ES-I3 (cell line): ENCODE measurements around the gene MATR3.
"Not testable (repeated sequence)": the region's sequence is repeated elsewhere in the genome, so short reads cannot be mapped to it uniquely, and the experiment has no call there.

Source experiments
- H3K36me3 ChIP-seq: 2 replicates; pipeline ENCODE4 v1.6.1; 2013; ENCODE audit warnings: mild to moderate bottlenecking, low read length, control low read depth, moderate library complexity; ENCODE audit not compliant: insufficient read depth
- H3K4me1 ChIP-seq: 2 replicates; pipeline ENCODE4 v1.6.1; 2013; ENCODE audit warnings: mild to moderate bottlenecking, control low read depth, low read length; ENCODE audit not compliant: insufficient read depth
- H3K9ac ChIP-seq: 2 replicates; pipeline ENCODE4 v1.6.1; 2013; ENCODE audit warnings: low read depth, mild to moderate bottlenecking, low read length, moderate library complexity
- H3K9me3 ChIP-seq: 2 replicates; pipeline ENCODE4 v1.6.1; 2013; ENCODE audit warnings: mild to moderate bottlenecking, low read length, moderate library complexity; ENCODE audit not compliant: control insufficient read depth, insufficient read depth

MATR3 gene

DNA sequence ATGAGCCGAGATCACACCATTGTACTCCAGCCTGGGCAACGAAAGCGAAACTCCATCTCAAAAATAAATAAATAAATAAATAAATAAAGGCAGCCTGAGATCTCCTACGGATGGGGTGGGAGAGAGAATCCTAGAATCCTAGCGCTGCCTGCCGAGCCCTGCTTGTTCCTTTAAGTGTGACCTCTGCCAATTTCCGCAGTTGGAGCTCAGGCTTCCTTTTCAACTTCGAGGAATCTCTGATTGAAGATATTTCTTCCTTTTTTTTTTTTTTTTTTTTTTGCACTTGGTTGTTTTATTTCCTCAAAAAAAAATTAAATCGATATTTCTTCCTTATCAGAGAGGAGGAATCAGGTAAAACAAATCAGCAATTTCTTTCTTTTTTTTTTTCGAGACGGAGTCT is 27.3 kb upstream of the MATR3 start:
- Histone ChIP-seq H3K9me3 (no peaks in the 10 kb centered on the region), H3K9ac (no peak overlapping the region), H3K36me3 (no peaks in the 10 kb centered on the region), H3K4me1 (peaks cover 12% of the 10 kb centered on the region; the same call in 1 of the 2 replicates)

DNA sequence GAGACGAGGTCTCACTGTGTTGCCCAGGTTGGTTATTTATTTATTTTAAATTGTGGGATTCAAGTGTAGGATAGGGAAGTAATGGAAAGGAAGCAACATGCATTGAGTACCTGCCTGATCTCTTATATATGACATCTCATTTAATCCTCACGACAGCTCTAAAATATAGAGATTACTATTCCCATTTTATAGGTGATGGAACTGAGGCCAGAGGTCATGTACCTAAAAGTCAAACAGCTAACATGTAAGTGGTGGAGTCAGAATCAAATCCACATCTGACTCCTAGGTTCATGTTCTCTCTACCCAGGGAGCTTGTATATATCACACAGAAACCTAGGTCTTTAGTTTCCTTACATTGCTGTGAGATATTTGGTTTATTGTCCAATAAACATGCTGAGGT is 26.1 kb upstream of the MATR3 start:
- H3K36me3 ChIP-seq, result no peaks in the 10 kb centered on the region
- H3K4me1 ChIP-seq, result peaks cover 8% of the 10 kb centered on the region; the same call in 1 of the 2 replicates
- H3K9ac ChIP-seq, result no peak overlapping the region
- no peaks in the 10 kb centered on the region for H3K9me3 ChIP-seq

DNA sequence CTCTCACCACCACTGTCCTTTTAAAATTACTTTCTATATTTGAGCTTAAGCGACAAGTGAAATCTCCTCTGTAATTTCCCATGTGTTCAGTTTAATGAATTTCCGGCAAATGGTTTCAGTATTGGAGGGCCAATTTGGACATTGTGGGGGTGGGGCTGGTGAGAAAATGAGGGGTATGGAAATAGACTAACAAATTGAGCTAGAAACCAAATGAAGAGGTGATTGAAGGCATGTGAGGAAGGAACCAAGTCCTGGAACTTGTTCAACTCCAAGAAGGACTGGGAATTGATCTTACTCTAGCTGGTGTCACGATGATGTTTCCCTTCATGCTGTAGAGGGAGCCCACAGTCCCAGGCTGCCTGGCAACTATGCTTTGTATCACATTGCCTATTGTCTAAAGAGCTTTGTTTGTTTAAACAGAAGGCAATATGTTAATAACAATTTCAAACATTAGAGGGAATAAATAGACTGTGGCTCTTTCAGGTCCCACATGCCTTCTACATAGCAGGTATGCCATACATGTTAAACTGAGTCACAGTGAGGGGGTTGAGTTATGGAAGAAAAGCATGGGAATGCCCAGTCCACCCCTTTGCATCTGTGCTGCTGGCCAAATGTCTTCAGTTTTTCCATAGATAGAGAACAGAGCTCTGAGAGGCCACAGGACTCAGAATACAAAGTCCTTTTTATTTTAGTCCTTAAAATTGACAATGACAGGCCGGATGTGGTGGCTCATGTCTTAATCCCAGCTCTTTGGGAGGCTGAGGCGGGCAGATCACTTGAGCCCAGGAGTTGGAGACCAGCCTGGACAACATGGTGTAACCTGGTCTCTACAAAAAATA is 25.0 kb upstream of the MATR3 start:
- peaks cover 16% of the 10 kb centered on the region for H3K4me1 ChIP-seq
- H3K9ac ChIP-seq, result no peak overlapping the region
- no peaks in the 10 kb centered on the region for H3K36me3 ChIP-seq
- H3K9me3 ChIP-seq, result no peaks in the 10 kb centered on the region

DNA sequence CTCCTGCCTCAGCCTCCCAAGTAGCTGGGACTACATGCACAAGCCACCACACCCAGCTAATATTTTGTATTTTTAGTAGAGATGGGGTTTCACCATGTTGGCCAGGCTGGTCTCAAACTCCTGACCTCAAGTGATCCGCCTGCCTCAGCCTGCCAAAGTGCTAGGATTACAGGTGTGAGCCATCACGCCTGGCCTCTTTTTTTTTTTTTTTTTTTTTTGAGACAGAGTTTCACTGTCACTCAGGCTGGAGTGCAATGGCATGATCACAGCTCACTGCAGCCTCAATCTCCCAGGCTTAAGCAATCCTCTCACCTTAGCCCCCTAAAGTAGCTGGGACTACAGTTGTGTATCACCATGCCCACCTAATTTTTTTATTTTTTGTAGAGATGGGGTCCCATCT is 22.8 kb upstream of the MATR3 start:
- peaks cover 22% of the 10 kb centered on the region for H3K4me1 ChIP-seq
- H3K9ac ChIP-seq, result not testable (repeated sequence)

DNA sequence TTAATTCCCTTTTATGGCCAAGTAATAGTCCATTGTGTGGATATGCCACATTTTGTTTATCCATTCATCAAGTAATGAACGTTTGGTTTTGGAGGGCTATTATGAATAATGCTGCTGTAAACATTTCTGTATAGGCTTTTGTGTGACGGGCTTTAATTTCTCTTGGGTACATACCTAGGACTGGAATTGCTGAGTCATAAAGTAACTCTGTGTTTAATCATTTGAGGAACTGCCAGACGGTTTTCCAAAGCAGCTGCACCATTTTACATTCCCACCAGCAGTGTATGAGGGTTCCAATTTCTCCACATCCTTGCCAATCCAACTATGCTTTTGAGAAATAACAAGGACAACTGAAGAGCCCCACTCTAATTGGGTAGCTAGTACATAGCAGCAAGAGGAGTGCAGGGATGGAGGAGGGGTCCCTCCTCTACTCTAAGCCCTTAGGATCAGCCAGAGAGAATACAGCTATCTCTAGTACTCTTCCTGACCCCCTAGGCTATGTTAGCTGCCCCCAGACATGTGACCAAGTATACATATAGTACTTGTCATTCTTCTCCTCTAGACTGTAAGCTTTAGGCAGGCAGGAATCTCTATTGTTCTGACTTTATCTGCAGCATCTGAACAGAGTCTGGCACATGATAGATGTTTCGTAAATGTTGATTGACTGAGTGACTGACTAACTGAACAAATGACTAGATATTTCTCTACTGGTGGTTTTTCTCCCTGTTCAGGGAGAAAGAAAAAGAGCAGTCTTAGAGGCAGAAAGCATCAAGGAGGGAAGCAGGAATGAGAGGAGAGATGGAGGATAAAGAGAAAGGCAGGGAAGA is 22.1 kb upstream of the MATR3 start:
- Histone ChIP-seq H3K9ac (no peak overlapping the region), H3K4me1 (peaks cover 29% of the 10 kb centered on the region), H3K36me3 (peaks cover 12% of the 10 kb centered on the region), H3K9me3 (no peaks in the 10 kb centered on the region)

More for the DNA sequence above, 22.8 kb upstream of the MATR3 start:
- H3K36me3 ChIP-seq, H3K9me3 ChIP-seq: not testable (repeated sequence)

DNA sequence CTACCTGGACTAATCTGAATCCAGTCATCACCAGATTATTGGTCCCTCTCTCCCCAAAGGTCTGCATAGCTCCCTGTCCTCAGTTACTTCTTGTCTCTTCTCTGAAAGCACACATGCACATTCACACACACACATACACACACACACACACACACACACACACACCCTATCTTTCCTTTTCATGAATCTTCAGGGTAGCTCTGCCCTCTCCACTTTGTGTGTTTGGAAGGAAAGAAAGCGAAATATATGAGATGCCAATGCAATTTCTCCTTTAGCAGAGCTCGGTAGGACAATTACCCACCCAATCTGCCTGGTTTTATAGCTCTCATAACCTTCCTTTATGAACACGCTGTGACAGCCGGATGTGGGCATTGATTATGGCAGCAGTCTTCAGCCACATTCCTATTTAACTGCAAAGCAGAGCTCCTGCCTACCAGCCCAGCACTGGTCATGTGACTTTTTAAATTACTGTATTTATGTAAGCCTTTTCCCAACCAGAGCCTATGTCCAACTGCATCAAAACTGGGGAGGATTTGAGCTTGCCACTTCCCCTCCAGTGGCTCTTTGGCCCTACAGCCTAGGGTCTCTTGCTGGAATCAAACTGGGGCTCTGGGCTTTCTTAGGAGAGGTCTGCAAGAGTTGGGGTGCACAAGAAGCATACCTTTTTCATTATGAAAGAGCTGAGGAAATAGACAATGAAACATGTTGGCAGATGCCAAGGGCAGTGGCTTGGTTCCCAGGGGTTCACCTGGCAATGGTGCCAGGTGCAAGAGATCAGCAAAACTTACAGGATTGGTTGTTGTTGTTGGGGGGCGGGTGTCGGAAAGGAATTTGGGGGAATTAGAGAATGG is 20.8 kb upstream of the MATR3 start:
- peaks cover 37% of the 10 kb centered on the region for H3K4me1 ChIP-seq
- peak overlapping the region; percentile 99; the same call in 1 of the 2 replicates for H3K9ac ChIP-seq
- H3K9me3 ChIP-seq, result no peaks in the 10 kb centered on the region
- H3K36me3 ChIP-seq, result peaks cover 15% of the 10 kb centered on the region

DNA sequence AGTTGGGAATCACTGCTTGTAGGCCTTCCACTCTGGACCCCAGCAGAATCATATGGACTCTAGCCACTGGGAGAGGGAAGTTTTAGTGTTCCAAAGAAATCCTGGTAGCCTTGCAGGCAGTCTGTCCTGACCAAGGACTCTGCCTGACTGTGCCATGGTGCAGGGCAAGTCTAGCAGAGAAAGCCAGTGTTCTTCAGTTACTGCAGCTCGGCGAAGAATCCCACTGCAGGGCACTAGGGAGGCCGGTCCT is 20.3 kb upstream of the MATR3 start:
- Histone ChIP-seq H3K36me3 (peaks cover 17% of the 10 kb centered on the region), H3K9ac (peak overlapping the region; percentile 99), H3K4me1 (peaks cover 36% of the 10 kb centered on the region), H3K9me3 (no peaks in the 10 kb centered on the region)

DNA sequence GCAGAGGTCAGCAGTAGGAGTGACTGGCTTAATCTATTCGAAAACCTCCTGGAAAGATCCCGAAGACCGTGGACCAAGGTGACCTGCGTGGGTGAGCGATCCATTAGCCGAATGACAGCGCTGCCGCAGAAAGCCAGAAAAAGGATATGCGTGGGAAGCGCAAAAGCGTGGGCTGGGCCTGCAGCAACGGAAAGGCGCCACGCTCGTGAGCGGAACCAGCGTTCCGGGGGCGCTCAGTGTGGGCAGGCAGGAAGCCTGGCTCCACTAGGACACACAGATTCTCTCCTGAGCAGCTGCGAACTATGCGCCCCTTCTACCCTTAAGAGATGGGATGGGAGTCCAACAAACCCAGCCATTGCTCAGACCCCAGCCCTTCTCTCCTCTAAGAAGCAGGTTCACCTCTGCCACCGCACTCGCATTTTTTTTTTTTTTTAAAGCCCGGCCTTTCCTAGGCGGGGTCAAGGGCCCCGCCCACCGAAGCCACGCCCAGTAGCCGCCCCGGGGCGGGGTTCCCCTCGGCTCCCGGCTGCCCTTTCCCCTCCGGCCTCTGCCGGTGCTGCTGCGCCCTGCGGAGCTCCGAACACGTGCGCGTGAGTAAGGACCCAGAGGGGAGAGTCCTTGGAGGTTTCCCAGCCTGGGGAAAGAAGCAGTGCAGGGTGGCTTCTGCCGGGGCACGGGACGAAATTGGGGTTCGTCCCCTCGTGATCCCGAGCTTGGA is 19.8 kb upstream of the MATR3 start:
- H3K36me3 ChIP-seq, result peaks cover 22% of the 10 kb centered on the region
- H3K9ac ChIP-seq, result peak overlapping the region; percentile 99
- H3K4me1 ChIP-seq, result peaks cover 35% of the 10 kb centered on the region
- H3K9me3 ChIP-seq, result no peaks in the 10 kb centered on the region

DNA sequence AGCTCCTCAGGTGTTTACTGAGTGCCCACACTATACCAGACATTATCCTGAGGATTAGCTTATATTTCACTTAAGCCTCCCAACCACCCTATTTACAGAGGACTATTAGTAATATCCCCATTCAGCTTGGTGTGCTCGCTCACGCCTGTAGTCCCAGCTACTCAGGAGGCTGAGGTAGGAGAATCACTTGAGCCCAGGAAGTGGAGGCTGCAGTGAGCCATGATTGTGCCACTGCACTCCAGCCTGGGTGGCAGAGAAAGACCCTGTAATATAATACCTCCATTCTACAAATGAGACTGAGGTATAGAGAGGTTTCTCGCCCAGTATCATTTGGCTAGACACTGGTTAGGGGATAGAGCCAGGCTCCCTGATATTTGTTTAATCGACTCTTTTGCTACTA is 18.0 kb upstream of the MATR3 start:
- Histone ChIP-seq H3K9me3 (no peaks in the 10 kb centered on the region), H3K9ac (peak overlapping the region; percentile 99), H3K4me1 (peaks cover 37% of the 10 kb centered on the region), H3K36me3 (peaks cover 34% of the 10 kb centered on the region)

DNA sequence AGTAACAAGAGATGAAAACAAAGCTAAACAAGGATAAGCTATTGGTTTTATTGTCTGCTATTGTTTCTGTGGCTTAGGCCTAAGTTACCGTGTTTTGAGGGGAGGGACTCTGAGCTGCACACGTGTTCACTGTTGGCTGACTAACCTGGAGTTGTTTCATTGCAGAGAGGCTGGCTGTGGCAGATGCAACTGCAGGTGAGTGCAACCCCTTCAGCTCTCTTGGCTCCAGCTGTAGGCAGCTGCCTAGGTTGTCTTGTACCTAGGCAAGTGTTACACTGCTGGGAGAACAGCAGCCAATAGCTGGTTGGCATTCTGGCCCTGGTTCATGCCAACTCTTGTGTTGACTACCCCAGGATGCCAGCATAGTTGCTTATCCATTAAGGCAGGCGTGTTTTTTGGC is 17.6 kb upstream of the MATR3 start:
- Histone ChIP-seq H3K4me1 (peaks cover 37% of the 10 kb centered on the region), H3K9me3 (no peaks in the 10 kb centered on the region), H3K9ac (peak overlapping the region; percentile 99), H3K36me3 (peaks cover 35% of the 10 kb centered on the region)

DNA sequence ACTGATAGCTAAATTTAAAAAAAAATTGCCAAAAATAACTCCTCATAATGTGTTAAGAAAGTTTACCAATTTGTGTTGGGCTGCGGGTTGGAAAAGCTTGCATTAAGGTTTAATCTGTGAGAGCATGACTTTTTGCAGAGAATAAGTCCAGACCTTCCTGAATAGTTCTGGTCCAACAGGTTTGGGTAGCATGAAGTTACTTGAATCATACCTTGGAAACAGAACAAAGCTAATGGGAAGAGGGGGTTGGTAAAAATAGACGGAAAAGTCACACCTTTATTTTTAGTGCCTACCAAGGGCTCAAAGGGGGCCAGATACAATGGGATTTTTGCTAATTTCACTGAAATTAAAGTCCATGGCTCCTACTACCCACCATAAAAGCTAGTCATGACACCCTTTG is 17.1 kb upstream of the MATR3 start:
- Histone ChIP-seq H3K9ac (peak overlapping the region; percentile 99; the same call in 1 of the 2 replicates), H3K9me3 (no peaks in the 10 kb centered on the region), H3K36me3 (peaks cover 36% of the 10 kb centered on the region), H3K4me1 (peaks cover 37% of the 10 kb centered on the region)

DNA sequence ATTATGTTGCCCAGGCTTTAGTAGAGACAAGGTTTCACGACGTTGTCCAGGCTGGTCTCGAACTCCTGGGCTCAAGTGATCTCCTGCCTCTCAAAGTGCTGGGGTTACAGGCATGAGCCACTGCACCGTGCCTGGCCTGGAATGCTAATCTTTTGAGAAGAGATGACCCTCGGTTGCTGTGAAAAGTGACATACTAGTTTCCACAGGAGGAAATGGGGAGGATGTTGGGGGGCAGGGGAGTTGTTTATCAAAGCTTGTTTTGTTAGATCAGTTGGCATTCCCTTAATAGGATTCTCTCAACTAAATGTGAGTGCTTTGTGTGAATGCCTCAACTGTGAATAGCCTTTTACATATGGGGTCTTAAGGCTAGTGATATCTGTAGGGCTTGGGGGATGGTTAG is 16.4 kb upstream of the MATR3 start:
- Histone ChIP-seq H3K9me3 (no peaks in the 10 kb centered on the region), H3K4me1 (peaks cover 37% of the 10 kb centered on the region), H3K36me3 (peaks cover 43% of the 10 kb centered on the region), H3K9ac (no peak overlapping the region)

DNA sequence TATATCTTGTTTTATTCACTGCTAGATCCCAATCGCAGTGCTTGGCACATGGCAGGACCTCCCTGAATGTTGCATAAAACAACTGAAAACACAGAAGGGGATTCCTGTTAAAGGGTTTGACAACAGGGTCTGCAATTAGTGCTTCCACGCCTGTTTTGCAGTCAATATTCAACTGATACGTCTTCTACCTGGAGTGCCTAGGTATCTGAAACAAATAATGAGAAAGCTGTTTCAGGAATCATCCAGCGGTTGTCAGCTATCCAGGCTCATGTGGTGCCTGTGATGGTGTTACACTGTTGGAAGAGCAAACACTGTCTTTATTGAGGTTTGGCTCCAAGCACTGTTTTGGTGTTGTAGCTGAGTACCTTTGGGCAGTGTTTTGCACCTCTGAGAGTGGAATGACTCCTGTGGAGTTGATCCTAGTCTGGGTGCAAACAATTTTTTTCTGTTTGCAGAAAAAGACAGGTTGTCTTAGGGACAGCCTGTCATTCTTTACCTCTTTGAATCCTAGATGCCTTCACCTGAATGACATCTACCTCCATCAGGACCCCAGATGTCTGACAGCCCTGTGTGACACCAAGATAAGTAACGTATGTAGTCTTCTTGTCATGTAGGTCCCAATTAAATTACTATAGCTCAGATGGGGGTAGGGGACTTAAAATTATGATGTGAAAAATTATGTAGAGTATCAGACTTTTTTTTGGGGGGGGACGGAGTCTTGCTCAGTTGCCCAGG is 14.8 kb upstream of the MATR3 start:
- Histone ChIP-seq H3K4me1 (peaks cover 27% of the 10 kb centered on the region), H3K36me3 (peaks cover 57% of the 10 kb centered on the region), H3K9ac (no peak overlapping the region), H3K9me3 (no peaks in the 10 kb centered on the region)
